CD14-positive monocyte (primary cell): ENCODE measurements around the gene MICALL1. TPM values are rescaled to one million over a fixed set of nuclear protein-coding genes. Genes with fewer than 3 reads are reported as not detected.

ENCODE experiments used
- DNase-seq, 3 donors: peaks; one replicate each; pipeline ENCODE4 v3.0.0-alpha.2; 2011 to 2022
- H2AFZ ChIP-seq: 2 replicates; pipeline ENCODE4 v1.6.0; 2012; ENCODE audit warnings: mild to moderate bottlenecking, low read depth, low read length, inconsistent platforms; ENCODE audit not compliant: insufficient read depth, poor library complexity, severe bottlenecking
- H3K27ac ChIP-seq, 2 donors: 1 replicate in 1 of 2; 2 replicates in 1 of 2; pipeline ENCODE4 v1.5.1; 2012 to 2013; ENCODE audit warnings: low read length in 2 of 2, control low read depth in 1 of 2, inconsistent platforms in 1 of 2, low read depth in 1 of 2, mild to moderate bottlenecking in 1 of 2
- H3K27me3 ChIP-seq, 2 donors: one replicate each; pipeline versions ENCODE4 v1.6.0 to v1.6.1; 2011 to 2013; ENCODE audit warnings: low read length in 2 of 2; ENCODE audit not compliant: control insufficient read depth in 2 of 2, insufficient read depth in 2 of 2
- H3K36me3 ChIP-seq, 2 donors: replicated peaks in 1 of 2; 1 replicate in 1 of 2; 2 replicates in 1 of 2; pipeline versions ENCODE4 v1.5.1 to v1.6.1; 2012 to 2013; ENCODE audit warnings: low read length in 2 of 2, control low read depth in 1 of 2, inconsistent platforms in 1 of 2, mild to moderate bottlenecking in 1 of 2; ENCODE audit not compliant: insufficient read depth in 2 of 2, control insufficient read depth in 1 of 2
- H3K4me1 ChIP-seq, 2 donors: 1 replicate in 1 of 2; 2 replicates in 1 of 2; pipeline versions ENCODE4 v1.5.1 to v1.6.1; 2012 to 2013; ENCODE audit warnings: low read length in 2 of 2, control low read depth in 1 of 2, inconsistent platforms in 1 of 2, mild to moderate bottlenecking in 1 of 2, moderate library complexity in 1 of 2; ENCODE audit not compliant: insufficient read depth in 2 of 2, control insufficient read depth in 1 of 2
- H3K4me2 ChIP-seq: replicated peaks from 2 replicates; pipeline ENCODE3; 2012; ENCODE audit warnings: low read length, moderate library complexity, mild to moderate bottlenecking; ENCODE audit not compliant: poor library complexity, severe bottlenecking; ENCODE audit errors: extremely low read depth
- H3K4me3 ChIP-seq, 3 experiments: fragments of 200-600 bp in 1 of 3; sonication (generic) in 1 of 3; replicated peaks in 1 of 3; 1 replicate in 2 of 3; 2 replicates in 1 of 3; pipeline ENCODE4 v1.5.1; 2011 to 2013; ENCODE audit warnings: low read length in 3 of 3, mild to moderate bottlenecking in 3 of 3, control low read depth in 2 of 3, low read depth in 2 of 3, inconsistent platforms in 1 of 3, moderate library complexity in 1 of 3
- H3K79me2 ChIP-seq: 2 replicates; pipeline ENCODE4 v1.6.0; 2012; ENCODE audit warnings: mild to moderate bottlenecking, control low read depth, inconsistent platforms, low read length, moderate library complexity; ENCODE audit not compliant: insufficient read depth
- H3K9ac ChIP-seq: 2 replicates; pipeline ENCODE4 v1.6.0; 2017; ENCODE audit warnings: low read length, mild to moderate bottlenecking; ENCODE audit not compliant: insufficient read depth, poor library complexity, severe bottlenecking
- H3K9me3 ChIP-seq, 2 donors: replicated peaks in 1 of 2; 1 replicate in 1 of 2; 2 replicates in 1 of 2; pipeline versions ENCODE4 v1.5.1 to v1.6.1; 2012 to 2013; ENCODE audit warnings: low read length in 2 of 2, control low read depth in 1 of 2; ENCODE audit not compliant: control insufficient read depth in 1 of 2, insufficient read depth in 1 of 2
- H4K20me1 ChIP-seq: 2 replicates; pipeline ENCODE4 v1.6.0; 2012; ENCODE audit warnings: mild to moderate bottlenecking, low read length, control low read depth, moderate library complexity; ENCODE audit not compliant: insufficient read depth
- H3K27ac Mint-ChIP-seq, 7 donors: one replicate each; pipeline ENCODE4 v1.8.0; 2020; ENCODE audit warnings: mild to moderate bottlenecking in 7 of 7, mixed read lengths in 7 of 7, moderate library complexity in 6 of 7, inconsistent platforms in 2 of 7
- H3K27me3 Mint-ChIP-seq, 3 donors: one replicate each; pipeline ENCODE4 v1.8.0; 2021 to 2022; ENCODE audit warnings: low read depth in 3 of 3, mild to moderate bottlenecking in 3 of 3, mixed read lengths in 3 of 3, moderate library complexity in 3 of 3, inconsistent platforms in 1 of 3
- H3K36me3 Mint-ChIP-seq, 2 donors: one replicate each; pipeline ENCODE4 v1.8.0; 2020; ENCODE audit warnings: mixed read lengths in 2 of 2, inconsistent platforms in 1 of 2, mild to moderate bottlenecking in 1 of 2
- H3K4me1 Mint-ChIP-seq: one replicate; pipeline ENCODE4 v1.8.0; 2020; ENCODE audit warnings: mild to moderate bottlenecking, mixed read lengths
- H3K4me3 Mint-ChIP-seq, 2 donors: one replicate each; pipeline ENCODE4 v1.8.0; 2020; ENCODE audit warnings: mild to moderate bottlenecking in 2 of 2, mixed read lengths in 2 of 2, moderate library complexity in 1 of 2
- H3K9me3 Mint-ChIP-seq, 7 donors: one replicate each; pipeline ENCODE4 v1.8.0; 2020 to 2022; ENCODE audit warnings: mixed read lengths in 7 of 7, mild to moderate bottlenecking in 6 of 7, moderate library complexity in 6 of 7, inconsistent platforms in 2 of 7
- WGBS: methylation state at CpG from one replicate; pipeline ENCODE4 v1.1.5; 2013; ENCODE audit warnings: missing lambda C conversion rate; ENCODE audit not compliant: insufficient coverage; 5-methylcytosine and 5-hydroxymethylcytosine counted together
- intact Hi-C, 2 donors: fragments of 100-400 bp; cut with micrococcal nuclease; formaldehyde crosslinking; loops; one replicate each; pipeline versions ENCODE4 v1.15.0 to v1.15.1; 2023
- polyA plus RNA-seq, 3 donors: library from polyadenylated mRNA; depleted of rRNA in 1 of 3; unstranded in 2 of 3; stranded (reverse) in 1 of 3; fragments of 300-500 nt in 2 of 3; fragments of >200 nt in 1 of 3; fragmentation: Illumina TruSeq in 2 of 3; gene quantifications; 1 replicate in 2 of 3; 2 replicates in 1 of 3; pipeline ENCODE4 v1.2.3, GENCODE V29; 2012 to 2021
- TF ChIP-seq, protein P1 (sequence below): fragments of 200-600 bp; IDR thresholded peaks from one replicate; pipeline ENCODE4 v1.8.0; 2022; ENCODE audit warnings: antibody characterized with exemption, mild to moderate bottlenecking

MICALL1 gene
- polyA plus RNA-seq, 3 donors, result 0.51 to 7.0 (median 1.3) TPM

DNA sequence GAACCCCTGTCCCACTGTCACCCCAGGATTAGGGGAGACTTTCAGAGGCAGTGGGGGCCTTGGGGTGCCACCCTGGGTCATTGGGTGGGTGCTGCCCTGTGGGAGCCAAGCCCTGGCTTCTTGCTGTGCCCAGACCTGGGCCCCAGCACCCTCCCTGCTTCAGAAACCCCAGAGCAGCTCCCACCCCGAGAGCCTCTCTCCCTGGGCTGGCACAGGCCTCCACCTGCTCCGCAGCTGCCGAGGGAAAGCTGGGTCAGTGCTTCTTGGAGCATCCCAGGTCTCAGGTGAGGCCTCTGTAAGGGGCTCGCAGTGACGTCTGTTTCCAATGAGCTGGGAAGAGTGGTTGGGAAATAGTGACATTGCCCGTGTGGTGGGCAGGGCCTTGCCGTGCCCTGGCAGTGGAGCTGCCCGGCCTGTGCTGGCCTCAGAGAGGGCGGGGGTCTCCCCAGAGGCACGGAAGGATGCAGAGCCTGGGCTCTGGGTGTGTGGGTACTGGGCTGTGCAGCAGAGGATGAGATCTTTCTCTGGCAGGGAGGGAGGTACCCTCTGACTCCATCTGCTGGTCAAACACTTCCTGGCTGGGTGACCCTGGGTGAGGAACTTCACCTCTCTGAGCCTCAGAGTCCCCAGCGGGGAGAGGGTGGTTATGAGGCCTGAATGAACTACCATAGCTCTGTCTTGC, 24.3 kb downstream of the MICALL1 start:
- Mint-ChIP-seq H3K9me3 (no peaks in the 10 kb centered on the region), H3K27me3 (peaks cover 0 to 3% (median 0%) of the 10 kb centered on the region in 3 donors), H3K4me3 (no peak overlapping the region), H3K4me1 (peaks cover 10% of the 10 kb centered on the region), H3K36me3 (peaks cover 42 to 66% of the 10 kb centered on the region in 2 donors), H3K27ac (peak overlapping the region in 2 of 7 donors; percentile 64 to 84)
- TF ChIP-seq, protein P1, sequence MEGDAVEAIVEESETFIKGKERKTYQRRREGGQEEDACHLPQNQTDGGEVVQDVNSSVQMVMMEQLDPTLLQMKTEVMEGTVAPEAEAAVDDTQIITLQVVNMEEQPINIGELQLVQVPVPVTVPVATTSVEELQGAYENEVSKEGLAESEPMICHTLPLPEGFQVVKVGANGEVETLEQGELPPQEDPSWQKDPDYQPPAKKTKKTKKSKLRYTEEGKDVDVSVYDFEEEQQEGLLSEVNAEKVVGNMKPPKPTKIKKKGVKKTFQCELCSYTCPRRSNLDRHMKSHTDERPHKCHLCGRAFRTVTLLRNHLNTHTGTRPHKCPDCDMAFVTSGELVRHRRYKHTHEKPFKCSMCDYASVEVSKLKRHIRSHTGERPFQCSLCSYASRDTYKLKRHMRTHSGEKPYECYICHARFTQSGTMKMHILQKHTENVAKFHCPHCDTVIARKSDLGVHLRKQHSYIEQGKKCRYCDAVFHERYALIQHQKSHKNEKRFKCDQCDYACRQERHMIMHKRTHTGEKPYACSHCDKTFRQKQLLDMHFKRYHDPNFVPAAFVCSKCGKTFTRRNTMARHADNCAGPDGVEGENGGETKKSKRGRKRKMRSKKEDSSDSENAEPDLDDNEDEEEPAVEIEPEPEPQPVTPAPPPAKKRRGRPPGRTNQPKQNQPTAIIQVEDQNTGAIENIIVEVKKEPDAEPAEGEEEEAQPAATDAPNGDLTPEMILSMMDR, result peak; percentile 34
- no peak overlapping the region for H3K27ac ChIP-seq
- H3K27me3 ChIP-seq, result no peaks in the 10 kb centered on the region
- H4K20me1 ChIP-seq, result no peaks in the 10 kb centered on the region
- WGBS, result 86% methylated on average over 10 of the region's 11 CpGs
- no peak overlapping the region for H3K4me3 ChIP-seq
- peaks cover 6 to 8% of the 10 kb centered on the region in 2 donors for H3K4me1 ChIP-seq
- peak in 1 of 3 donors; percentile 33 for DNase-seq
- no peak overlapping the region for H3K4me2 ChIP-seq
- no peak overlapping the region for H2AFZ ChIP-seq
- H3K9me3 ChIP-seq, result no peaks in the 10 kb centered on the region
- H3K79me2 ChIP-seq, result no peaks in the 10 kb centered on the region
- intact Hi-C loops, result loop anchor here in 1 of 2 donors (5.0 kb wide), 1 partner anchor 38 kb away; no protein-coding TSS in a partner anchor
- H3K36me3 ChIP-seq, result peaks cover 44 to 47% of the 10 kb centered on the region in 2 donors
- no peak overlapping the region for H3K9ac ChIP-seq

DNA sequence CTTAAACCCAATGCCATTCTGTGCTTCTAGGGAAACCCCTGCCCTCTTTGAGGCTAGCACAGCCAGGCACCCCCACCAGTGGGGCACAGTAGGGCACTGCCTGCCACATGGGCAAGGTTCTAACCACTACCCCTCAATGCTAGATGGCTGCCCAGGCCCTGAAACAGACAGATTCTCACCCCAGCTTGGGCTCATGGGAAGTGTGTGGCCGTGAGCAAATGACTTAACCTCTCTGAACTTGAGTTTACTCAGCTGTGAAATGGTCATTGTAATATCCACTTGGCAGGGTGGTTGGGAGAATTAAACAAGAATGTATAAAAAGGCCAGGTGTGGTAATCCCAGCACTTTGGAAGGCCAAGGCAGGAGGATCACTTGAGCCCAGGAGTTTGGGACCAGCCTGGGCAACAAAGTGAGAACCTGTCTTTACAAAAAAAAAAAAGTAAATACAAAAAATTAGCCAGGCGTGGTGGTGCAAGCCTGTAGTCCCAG, 24.9 kb downstream of the MICALL1 start:
- H3K4me1 Mint-ChIP-seq, result peaks cover 10% of the 10 kb centered on the region
- Histone ChIP-seq H3K36me3 (peaks cover 39 to 42% of the 10 kb centered on the region in 2 donors), H3K9me3 (no peaks in the 10 kb centered on the region), H2AFZ (no peak overlapping the region), H3K4me1 (peaks cover 6 to 8% of the 10 kb centered on the region in 2 donors), H3K4me3 (no peak overlapping the region), H3K79me2 (no peaks in the 10 kb centered on the region), H3K27me3 (no peaks in the 10 kb centered on the region), H3K9ac (no peak overlapping the region), H4K20me1 (no peaks in the 10 kb centered on the region), H3K4me2 (no peak overlapping the region), H3K27ac (no peak overlapping the region)
- 88% methylated on average over 1 of the region's 2 CpGs for WGBS
- H3K4me3 Mint-ChIP-seq, result no peak overlapping the region
- peaks cover 0 to 3% (median 0%) of the 10 kb centered on the region in 3 donors for H3K27me3 Mint-ChIP-seq
- TF ChIP-seq, protein P1, result no peak
- H3K9me3 Mint-ChIP-seq, result no peaks in the 10 kb centered on the region
- DNase-seq, result no peak
- peaks cover 40 to 60% of the 10 kb centered on the region in 2 donors for H3K36me3 Mint-ChIP-seq
- peak overlapping the region in 1 of 7 donors; percentile 75 for H3K27ac Mint-ChIP-seq
- intact Hi-C loops, result loop anchor here in 1 of 2 donors (5.0 kb wide), 1 partner anchor 39 kb away; no protein-coding TSS in a partner anchor
